Right renal pelvis (tissue), 4 donors: ENCODE measurements around the gene ATRNL1. TPM values are rescaled to one million over a fixed set of nuclear protein-coding genes. Genes with fewer than 3 reads are reported as not detected.
A peak's percentile ranks its signal among the peaks of the same experiment; 100 is the strongest.

Experiments
- DNase-seq, 4 donors: peaks; one replicate each; pipeline ENCODE4 v3.0.0-alpha.2; 2013; ENCODE audit warnings: low read depth in 4 of 4, low spot score in 3 of 4, missing footprints in 1 of 4
- polyA plus RNA-seq, 4 donors: library from polyadenylated mRNA; unstranded; fragments of 120-200 nt; gene quantifications; one replicate each; pipeline ENCODE4 v1.2.1, GENCODE V29; 2013; ENCODE audit not compliant: insufficient read length in 4 of 4

ATRNL1 gene
- 10 to 100 TPM; 21.9 to 31.7 (median 28.9) TPM for polyA plus RNA-seq

DNA sequence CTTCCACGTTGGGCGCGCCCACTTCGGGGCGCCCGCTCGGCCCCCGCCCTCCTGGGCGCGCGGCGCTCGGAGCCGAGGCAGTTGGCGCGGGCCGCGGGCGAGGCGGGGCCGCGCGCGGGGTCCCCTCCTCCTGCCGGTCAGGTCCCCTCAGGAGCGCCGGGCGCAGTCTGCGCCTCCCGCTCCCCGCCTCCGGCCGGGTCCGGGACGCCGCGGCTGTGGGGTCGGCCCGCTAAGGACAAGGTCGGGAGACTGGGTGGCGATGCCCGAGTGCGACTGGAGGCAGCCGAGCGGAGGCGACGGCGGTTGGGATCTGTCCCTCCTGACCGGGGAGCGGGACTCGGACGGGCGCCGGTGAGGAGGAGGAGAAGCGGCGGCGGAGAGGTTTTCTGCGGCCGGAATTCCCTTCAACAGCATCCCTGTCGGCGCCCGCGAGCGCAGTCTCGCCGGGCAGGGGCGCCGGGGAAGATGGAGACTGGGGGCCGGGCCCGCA is at the start of gene ATRNL1:
Gene ATRNL1, plus strand, starts transcription at position 80 of the 490 bp plus-strand sequence. Its CDS starts 386 bp downstream, at position 466.
- peak in 1 of 4 donors; percentile 55 for DNase-seq

DNA sequence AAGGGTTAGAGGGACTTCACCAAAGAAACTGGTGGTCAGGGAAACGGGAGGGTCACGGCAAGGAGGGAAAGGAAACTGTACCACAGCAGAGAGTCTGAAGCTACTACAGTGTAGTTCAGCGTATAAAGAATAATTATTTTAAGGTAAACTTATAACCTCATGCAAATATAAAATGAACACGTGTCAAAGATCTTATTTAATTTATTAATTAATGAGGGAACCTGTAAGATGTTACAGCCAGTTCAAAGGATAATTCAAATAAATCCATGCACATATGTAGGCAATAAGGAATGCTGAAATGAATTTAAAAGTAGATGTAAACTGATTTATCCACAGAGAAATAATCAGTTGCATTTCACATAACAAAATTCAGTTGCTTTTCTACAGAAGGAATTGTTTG is 49.4 kb upstream of the ATRNL1 start:
- no peak for DNase-seq

- no peak for DNase-seq
Measured at GRCh38 chr10:115044891-115045290, 48.3 kb upstream of the ATRNL1 start.

GRCh38 chr10:115045499-115045898 is 47.7 kb upstream of the ATRNL1 start:
- no peak for DNase-seq

DNA sequence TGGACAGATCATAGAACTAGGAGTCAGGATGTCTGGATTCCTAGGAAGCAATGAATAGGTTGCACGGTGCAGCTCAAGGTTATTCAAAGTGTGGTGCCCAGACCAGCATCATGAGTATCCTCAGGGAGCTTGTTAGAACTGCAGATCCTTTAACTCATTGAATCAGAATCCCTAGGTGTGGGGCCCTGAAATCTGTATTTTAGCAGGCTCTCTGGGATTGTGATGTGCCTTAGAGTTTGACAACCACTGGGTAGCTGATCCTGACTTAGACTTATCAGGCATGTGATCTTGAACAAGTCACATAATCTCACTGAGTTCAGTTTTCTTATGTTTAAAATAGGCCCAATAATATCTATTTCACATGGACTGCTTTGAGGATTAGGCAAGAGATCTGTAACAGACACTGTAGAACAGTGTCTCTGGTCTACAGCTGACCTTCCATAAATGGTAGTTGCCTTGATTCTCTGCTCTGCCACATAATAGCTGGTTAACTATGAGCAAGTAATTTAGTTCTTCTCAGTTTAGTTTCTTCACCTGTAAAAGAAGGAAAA is 46.4 kb upstream of the ATRNL1 start:
- DNase-seq, result no peak

GRCh38 chr10:115047705-115048104 is 45.5 kb upstream of the ATRNL1 start:
- DNase-seq, result no peak

DNA sequence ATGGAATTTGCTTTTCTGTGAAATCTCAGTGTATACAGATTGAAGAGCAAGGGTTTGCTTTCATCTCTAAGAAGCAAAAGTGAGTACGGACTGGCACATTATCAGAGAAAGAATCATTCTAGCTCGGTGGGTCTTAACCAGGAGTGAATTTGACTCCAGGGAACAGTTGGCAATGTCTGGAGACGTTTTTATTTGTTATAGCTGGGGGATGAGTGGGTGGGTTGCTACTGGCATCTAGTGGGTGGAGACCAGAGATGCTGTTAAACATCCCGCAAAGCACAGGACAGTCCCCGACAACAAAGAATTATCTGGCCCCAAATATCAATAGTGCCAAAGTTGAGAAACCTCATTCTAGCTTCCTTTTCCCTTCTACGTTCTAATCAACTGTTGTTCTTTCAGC is 43.8 kb upstream of the ATRNL1 start:
- no peak for DNase-seq

DNA sequence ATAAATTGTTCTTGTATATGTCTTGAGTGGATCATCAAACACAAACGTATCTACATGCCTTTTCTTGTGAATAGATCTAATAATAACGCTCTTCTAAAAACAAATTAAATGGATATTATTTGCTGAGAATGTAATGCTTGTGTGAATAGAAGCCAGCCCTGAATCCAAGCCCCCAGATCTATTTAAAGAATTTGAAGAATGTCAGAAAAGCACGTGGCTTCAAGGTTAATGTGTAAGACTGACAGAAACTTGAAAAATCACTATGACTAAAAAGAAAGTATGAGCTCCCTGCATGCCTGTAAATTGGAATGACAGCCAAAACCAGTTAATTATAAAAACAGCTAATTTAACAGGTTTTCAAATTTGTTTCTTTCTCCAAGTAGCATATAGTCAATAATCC is 43.2 kb upstream of the ATRNL1 start:
- DNase-seq, result no peak

- DNase-seq, result no peak
Measured at GRCh38 chr10:115050375-115051010, 42.7 kb upstream of the ATRNL1 start.

DNA sequence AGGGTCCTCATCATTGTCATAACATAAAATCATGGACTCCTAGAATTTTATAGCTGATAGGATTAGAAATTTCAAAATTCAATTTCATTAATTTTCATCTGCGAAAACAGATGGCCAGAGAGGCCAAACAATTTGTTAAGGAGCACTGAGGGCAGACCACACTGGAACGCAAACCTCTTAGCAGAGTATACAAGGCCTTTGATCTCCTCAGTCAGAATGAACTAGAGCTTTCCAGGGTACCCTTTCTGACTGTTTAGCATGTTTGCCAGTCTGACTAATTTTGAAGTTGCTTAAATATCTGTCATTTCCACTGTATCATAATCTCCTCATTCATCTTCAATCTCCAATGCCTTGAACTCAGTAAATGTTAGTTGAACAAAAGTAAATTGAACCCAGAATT is 41.9 kb upstream of the ATRNL1 start:
- no peak for DNase-seq

DNA sequence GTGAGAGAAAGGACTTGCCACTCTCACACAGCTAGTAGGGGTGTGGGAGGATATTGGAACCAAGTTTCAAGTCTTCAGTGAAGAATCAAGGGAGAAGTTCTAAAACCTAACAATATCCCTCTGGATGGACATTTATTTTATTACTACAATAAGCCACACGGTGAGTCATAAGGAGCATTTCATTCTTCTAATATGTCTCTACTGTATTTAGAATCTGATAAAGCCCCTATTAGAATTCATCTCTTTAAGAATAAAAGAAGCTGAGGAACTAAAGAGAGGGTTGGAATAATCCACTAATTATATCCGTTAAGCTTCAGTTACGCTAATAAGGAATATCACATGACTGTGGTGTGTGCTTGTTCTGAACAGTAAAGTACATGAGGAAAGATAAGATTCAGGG is 40.9 kb upstream of the ATRNL1 start:
- DNase-seq, result no peak

DNA sequence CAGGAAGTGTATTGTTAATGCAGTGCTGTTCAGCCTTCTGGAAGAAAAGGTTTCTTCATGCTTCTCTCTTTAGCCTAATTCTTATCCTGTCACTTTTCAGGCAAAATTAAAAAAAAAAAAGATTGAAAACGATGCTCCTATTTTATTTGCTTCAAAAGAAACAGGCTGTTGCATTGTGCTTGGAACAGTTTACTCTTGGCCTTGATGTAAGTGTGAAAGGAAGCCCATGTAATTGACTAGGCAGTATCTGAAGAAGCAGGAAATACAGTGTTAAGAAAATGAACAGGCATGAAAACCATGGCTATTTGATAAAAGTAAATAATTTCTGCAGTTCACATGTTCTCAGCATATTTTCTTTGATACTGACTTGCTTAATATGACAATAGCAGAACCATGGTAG is 40.4 kb upstream of the ATRNL1 start:
- no peak for DNase-seq

DNA sequence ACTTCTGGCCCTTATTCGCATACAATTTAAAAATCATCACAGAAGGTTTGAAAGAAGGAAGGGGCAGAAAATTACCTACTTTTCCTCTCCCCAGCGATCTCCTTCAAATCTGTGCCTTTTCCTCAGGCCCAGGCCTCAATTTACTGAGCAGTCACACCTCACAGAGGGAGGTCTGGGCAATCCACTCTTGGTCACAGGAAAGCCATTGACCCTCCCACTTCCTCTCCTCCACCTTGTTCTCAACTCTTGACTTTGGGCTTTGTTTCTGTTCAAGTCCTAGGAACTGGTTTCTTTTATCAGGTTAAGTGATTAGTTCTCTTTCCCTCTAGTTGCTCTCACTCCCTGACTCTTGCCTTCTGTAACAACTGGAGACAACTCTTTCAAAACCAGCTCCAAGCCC is 37.0 kb upstream of the ATRNL1 start:
- DNase-seq, result no peak

- DNase-seq, result no peak
Measured at GRCh38 chr10:115059301-115059898, 33.8 kb upstream of the ATRNL1 start.

DNA sequence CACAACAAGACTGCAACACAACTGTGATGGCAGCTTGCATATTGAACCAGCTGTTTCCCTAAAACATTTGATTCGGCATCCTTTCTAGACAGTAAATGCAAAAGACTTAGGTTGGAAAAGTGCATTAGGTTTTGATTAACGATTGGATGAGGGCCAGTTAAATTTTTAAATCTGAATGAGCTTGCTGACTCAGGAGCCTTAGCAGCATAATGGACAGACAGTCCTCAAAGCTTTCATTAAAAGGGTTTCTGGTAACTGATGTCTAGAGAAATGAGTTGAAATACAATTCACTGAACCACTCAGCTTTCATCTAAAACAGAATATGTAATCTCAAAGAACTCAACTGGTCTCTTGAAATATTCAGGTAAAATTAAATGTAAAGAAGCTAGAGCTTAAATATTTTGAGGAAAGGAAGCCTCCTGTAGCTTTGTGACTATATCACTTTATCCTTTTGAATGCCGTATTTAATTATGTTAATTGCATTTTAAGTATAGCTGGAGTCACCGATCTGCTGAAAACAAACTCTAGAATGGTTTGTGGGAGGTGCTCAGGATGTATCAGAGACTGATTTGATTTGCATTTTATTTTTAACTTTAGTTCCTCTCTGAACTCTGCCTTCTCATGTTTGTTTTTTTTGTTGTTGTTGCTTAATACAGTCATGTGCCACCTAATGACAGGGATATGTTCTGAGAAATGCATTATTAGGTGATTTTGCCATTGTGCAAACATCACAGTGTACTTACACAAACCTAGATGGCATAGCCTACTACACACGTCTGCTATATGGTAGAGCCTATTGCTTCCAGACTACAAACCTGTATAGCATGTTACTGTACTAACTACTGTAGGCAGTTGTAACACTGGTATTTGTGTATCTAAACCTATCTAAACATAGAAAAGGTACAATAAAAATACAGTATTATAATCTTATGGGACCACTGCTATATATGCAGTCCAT is 29.2 kb upstream of the ATRNL1 start:
- no peak for DNase-seq

GRCh38 chr10:115065801-115066200 is 27.4 kb upstream of the ATRNL1 start:
- no peak for DNase-seq

- DNase-seq, result no peak
Measured at GRCh38 chr10:115066528-115066927, 26.6 kb upstream of the ATRNL1 start.

GRCh38 chr10:115073796-115074195 is 19.4 kb upstream of the ATRNL1 start:
- DNase-seq, result no peak

DNA sequence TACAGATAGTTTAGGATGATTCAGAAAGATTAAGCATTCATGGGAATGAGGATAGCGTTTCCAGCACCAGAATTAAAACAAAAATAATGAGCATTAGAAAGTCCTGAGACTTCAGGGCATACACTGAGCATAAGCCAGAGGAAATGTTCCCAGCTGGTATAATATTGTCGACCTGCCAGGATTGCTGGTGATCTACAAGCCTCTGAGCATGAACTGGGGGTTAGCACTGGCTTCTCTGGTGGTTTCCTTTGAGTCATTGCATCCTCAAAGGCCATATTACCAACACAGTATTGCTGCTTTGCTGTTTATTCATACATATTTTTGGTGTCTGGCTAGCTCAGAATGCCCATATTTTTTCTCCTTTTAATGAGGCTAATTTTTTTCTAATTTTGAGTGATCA is 10.7 kb upstream of the ATRNL1 start:
- DNase-seq, result no peak

- DNase-seq, result no peak
Measured at GRCh38 chr10:115084277-115084850, 8.8 kb upstream of the ATRNL1 start.

- DNase-seq, result no peak
Measured at GRCh38 chr10:115091161-115091560, 2.0 kb upstream of the ATRNL1 start.
